Skeletal muscle satellite cell (primary cell): ENCODE measurements around the gene ZNF366.
A peak's percentile ranks its signal among the peaks of the same experiment; 100 is the strongest.

ENCODE experiments used
- H3K27me3 ChIP-seq: 2 replicates; pipeline ENCODE4 v1.7.0; 2013; ENCODE audit warnings: low read length; ENCODE audit not compliant: control insufficient read depth, insufficient read depth
- H3K36me3 ChIP-seq: 2 replicates; pipeline ENCODE4 v1.7.0; 2013; ENCODE audit warnings: mild to moderate bottlenecking, control low read depth, low read length; ENCODE audit not compliant: insufficient read depth
- H3K4me1 ChIP-seq: 2 replicates; pipeline ENCODE4 v1.7.0; 2013; ENCODE audit warnings: low read length; ENCODE audit not compliant: control insufficient read depth, insufficient read depth
- H3K4me2 ChIP-seq: 2 replicates; pipeline ENCODE4 v1.7.0; 2013; ENCODE audit warnings: mild to moderate bottlenecking, low read length
- H3K4me3 ChIP-seq: 2 replicates; pipeline ENCODE4 v1.7.0; 2013; ENCODE audit warnings: low read length
- H3K9ac ChIP-seq: 2 replicates; pipeline ENCODE4 v1.7.0; 2013; ENCODE audit warnings: mild to moderate bottlenecking, low read depth, low read length, moderate library complexity
- H3K9me3 ChIP-seq: replicated peaks from 2 replicates; pipeline ENCODE4 v1.7.0; 2013; ENCODE audit warnings: mild to moderate bottlenecking, control low read depth, low read length

The ZNF366 gene

GRCh38 chr5:72451741-72452505, 55.3 kb downstream of the ZNF366 start:
- H3K9me3 ChIP-seq = no peaks in the 10 kb centered on the region
- peak overlapping the region; percentile 21 for H3K4me3 ChIP-seq
- no peaks in the 10 kb centered on the region for H3K36me3 ChIP-seq
- peak overlapping the region; percentile 74 for H3K9ac ChIP-seq
- H3K4me2 ChIP-seq = peak overlapping the region; percentile 70
- H3K4me1 ChIP-seq = peaks cover 55% of the 10 kb centered on the region
- H3K27me3 ChIP-seq = no peaks in the 10 kb centered on the region

DNA sequence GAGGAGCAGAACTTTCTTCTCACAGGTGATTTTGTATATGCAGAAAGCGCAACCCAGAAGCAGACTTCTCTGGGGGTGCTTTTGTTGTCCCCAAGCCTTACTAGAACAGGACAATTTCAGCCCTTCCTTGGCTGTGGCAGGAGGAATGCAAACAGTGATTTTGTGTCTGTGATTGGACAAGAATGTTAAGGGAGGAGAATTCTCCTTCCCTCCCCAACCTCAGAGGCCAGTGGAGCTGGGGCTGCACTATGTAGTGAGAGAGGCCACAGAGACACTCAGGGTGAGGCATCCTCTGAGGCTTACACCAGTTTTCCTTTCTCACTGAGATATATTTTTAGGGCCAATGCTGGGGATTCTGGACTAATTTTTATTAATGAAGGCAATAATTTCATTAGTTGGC, 58.8 kb downstream of the ZNF366 start:
- no peak overlapping the region for H3K9ac ChIP-seq
- no peak overlapping the region for H3K4me3 ChIP-seq
- H3K4me1 ChIP-seq = peaks cover 31% of the 10 kb centered on the region
- H3K4me2 ChIP-seq = no peak overlapping the region
- H3K36me3 ChIP-seq = no peaks in the 10 kb centered on the region
- no peaks in the 10 kb centered on the region for H3K9me3 ChIP-seq
- H3K27me3 ChIP-seq = no peaks in the 10 kb centered on the region

DNA sequence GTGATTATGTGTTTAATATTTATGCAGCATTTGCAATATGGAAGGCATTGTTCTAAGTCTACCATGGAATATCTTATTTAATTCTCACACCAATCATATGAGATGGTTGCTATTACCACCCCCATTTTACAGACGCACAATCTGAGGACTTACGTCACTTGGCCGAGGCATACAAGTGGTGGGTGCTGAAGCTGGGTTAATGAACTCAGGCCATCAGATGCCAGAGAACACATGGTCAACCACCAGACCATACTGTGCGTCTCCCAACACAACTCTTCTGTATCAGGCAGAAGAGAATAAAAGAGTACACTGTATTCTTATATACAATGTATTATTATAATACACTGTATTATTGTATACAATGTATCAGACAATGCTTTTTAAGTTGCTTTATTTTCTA, 59.5 kb downstream of the ZNF366 start:
- no peaks in the 10 kb centered on the region for H3K36me3 ChIP-seq
- H3K4me3 ChIP-seq = no peak overlapping the region
- H3K27me3 ChIP-seq = no peaks in the 10 kb centered on the region

DNA sequence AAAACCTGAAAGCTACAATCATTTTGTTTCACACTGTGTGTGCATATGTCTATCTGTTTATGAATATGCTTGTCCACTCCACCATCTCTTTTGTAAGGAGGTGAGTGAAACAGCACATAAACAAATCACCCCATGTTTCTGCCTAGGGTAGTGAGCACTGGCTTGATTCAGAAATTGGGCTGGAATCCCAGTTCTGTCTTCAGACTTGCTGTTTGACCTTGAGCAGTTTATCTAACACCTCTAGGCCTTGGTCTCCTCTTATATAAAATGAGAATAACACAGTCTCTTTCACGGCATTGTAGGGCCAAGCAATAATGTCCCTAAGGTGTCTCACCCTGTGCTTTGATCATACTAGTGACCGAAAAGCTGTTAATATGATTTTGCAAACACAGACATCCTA, 61.2 kb downstream of the ZNF366 start:
- Histone ChIP-seq H3K4me2 (no peak overlapping the region), H3K4me1 (peaks cover 23% of the 10 kb centered on the region), H3K9me3 (no peaks in the 10 kb centered on the region)

More for the DNA sequence above, 59.5 kb downstream of the ZNF366 start:
- no peak overlapping the region for H3K4me2 ChIP-seq
- H3K4me1 ChIP-seq = peaks cover 25% of the 10 kb centered on the region
- no peaks in the 10 kb centered on the region for H3K9me3 ChIP-seq
- H3K9ac ChIP-seq = no peak overlapping the region

DNA sequence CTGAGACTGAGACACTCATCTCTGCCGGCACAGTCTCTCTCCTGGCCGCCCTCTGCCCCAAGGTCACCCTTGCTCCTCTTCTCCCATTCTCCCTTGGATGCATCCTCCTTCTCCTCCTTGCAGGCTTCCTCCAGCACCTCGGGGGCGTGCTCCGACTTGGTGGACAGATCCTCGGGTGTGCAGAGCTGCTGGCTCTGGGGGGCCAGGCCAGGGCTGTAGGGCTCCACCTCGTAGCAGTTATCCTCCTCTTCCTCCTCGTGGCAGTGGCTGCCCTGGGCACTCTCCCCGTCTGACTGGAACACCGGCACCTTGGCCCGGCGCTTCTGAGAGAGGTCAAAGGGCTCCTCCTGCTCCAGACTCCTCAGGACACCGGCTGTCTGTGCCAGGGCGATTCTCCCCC, 63.3 kb downstream of the ZNF366 start:
- peaks cover 26% of the 10 kb centered on the region for H3K4me1 ChIP-seq
- H3K27me3 ChIP-seq = no peaks in the 10 kb centered on the region
- H3K4me2 ChIP-seq = no peak overlapping the region
- no peak overlapping the region for H3K4me3 ChIP-seq
- H3K36me3 ChIP-seq = no peaks in the 10 kb centered on the region
- H3K9me3 ChIP-seq = no peaks in the 10 kb centered on the region
- H3K9ac ChIP-seq = no peak overlapping the region

More for the DNA sequence above, 61.2 kb downstream of the ZNF366 start:
- no peak overlapping the region for H3K9ac ChIP-seq
- H3K36me3 ChIP-seq = no peaks in the 10 kb centered on the region
- H3K27me3 ChIP-seq = no peaks in the 10 kb centered on the region
- no peak overlapping the region for H3K4me3 ChIP-seq

- peak overlapping the region; percentile 17 for H3K4me3 ChIP-seq
- peak overlapping the region; percentile 69 for H3K4me2 ChIP-seq
- H3K9ac ChIP-seq = peak overlapping the region; percentile 69
- no peaks in the 10 kb centered on the region for H3K27me3 ChIP-seq
- H3K9me3 ChIP-seq = no peaks in the 10 kb centered on the region
- H3K36me3 ChIP-seq = no peaks in the 10 kb centered on the region
- peaks cover 30% of the 10 kb centered on the region for H3K4me1 ChIP-seq
Observed at GRCh38 chr5:72441862-72442540, 65.2 kb downstream of the ZNF366 start.

- Histone ChIP-seq H3K9ac (peak overlapping the region; percentile 57), H3K4me2 (peak overlapping the region; percentile 27), H3K4me1 (peaks cover 37% of the 10 kb centered on the region), H3K27me3 (no peaks in the 10 kb centered on the region), H3K4me3 (peak overlapping the region; percentile 5), H3K9me3 (no peaks in the 10 kb centered on the region), H3K36me3 (no peaks in the 10 kb centered on the region)
Observed at GRCh38 chr5:72441094-72441723, 66.0 kb downstream of the ZNF366 start.

- Histone ChIP-seq H3K9me3 (no peaks in the 10 kb centered on the region), H3K4me3 (no peak overlapping the region), H3K4me1 (peaks cover 39% of the 10 kb centered on the region), H3K4me2 (no peak overlapping the region), H3K27me3 (no peaks in the 10 kb centered on the region), H3K9ac (no peak overlapping the region), H3K36me3 (no peaks in the 10 kb centered on the region)
Observed at GRCh38 chr5:72440207-72440638, 67.0 kb downstream of the ZNF366 start.

GRCh38 chr5:72439192-72439591, 68.0 kb downstream of the ZNF366 start:
- no peak overlapping the region for H3K9ac ChIP-seq
- H3K27me3 ChIP-seq = no peaks in the 10 kb centered on the region
- H3K36me3 ChIP-seq = no peaks in the 10 kb centered on the region
- peaks cover 46% of the 10 kb centered on the region for H3K4me1 ChIP-seq
- no peaks in the 10 kb centered on the region for H3K9me3 ChIP-seq
- no peak overlapping the region for H3K4me3 ChIP-seq
- no peak overlapping the region for H3K4me2 ChIP-seq

GRCh38 chr5:72438141-72438540, 69.1 kb downstream of the ZNF366 start:
- Histone ChIP-seq H3K9ac (no peak overlapping the region), H3K9me3 (no peaks in the 10 kb centered on the region), H3K4me3 (no peak overlapping the region), H3K27me3 (no peaks in the 10 kb centered on the region), H3K4me1 (peaks cover 57% of the 10 kb centered on the region), H3K36me3 (no peaks in the 10 kb centered on the region), H3K4me2 (no peak overlapping the region)

GRCh38 chr5:72436796-72437471, 70.3 kb downstream of the ZNF366 start:
- Histone ChIP-seq H3K27me3 (no peaks in the 10 kb centered on the region), H3K9ac (no peak overlapping the region), H3K9me3 (no peaks in the 10 kb centered on the region), H3K4me3 (no peak overlapping the region), H3K4me2 (no peak overlapping the region), H3K36me3 (no peaks in the 10 kb centered on the region), H3K4me1 (peaks cover 52% of the 10 kb centered on the region)
